Measurements from ENCODE around the gene MAGEA8. TPM values are rescaled to one million over a fixed set of nuclear protein-coding genes. Genes with fewer than 3 reads are reported as not detected.

Gene MAGEA8
- total RNA-seq, 1 donor from 2014 or later, result not detected

DNA sequence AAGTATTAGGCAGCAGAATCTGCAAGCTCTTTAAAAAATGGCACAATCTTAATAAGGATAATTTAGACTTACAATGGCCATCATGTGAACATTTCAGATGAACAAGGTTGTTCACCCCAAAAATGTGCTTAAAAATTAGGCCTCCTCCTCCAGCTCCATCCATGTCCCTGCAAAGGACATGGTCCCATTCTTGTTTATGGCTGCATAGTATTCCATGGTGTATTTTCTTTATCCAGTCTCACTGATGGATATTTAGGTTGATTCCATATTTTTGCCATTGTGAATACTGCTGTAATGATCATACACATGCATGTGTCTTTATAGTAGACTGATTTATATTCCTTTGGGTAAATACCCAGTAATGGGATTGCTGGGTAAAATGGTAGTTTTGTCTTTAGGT, 29.1 kb upstream of the MAGEA8 start:
- Mint-ChIP-seq H3K27me3 (ENCODE audit: unreplicated experiment) (no peaks in the 10 kb centered on the region), H3K36me3 (ENCODE audit: low read depth, unreplicated experiment) (no peaks in the 10 kb centered on the region), H3K4me3 (ENCODE audit: unreplicated experiment) (no peak overlapping the region), H3K27ac (ENCODE audit: unreplicated experiment) (no peak overlapping the region), H3K4me1 (ENCODE audit: unreplicated experiment) (no peaks in the 10 kb centered on the region), H3K9me3 (ENCODE audit: unreplicated experiment) (no peaks in the 10 kb centered on the region)
- TF ChIP-seq, protein P1, sequence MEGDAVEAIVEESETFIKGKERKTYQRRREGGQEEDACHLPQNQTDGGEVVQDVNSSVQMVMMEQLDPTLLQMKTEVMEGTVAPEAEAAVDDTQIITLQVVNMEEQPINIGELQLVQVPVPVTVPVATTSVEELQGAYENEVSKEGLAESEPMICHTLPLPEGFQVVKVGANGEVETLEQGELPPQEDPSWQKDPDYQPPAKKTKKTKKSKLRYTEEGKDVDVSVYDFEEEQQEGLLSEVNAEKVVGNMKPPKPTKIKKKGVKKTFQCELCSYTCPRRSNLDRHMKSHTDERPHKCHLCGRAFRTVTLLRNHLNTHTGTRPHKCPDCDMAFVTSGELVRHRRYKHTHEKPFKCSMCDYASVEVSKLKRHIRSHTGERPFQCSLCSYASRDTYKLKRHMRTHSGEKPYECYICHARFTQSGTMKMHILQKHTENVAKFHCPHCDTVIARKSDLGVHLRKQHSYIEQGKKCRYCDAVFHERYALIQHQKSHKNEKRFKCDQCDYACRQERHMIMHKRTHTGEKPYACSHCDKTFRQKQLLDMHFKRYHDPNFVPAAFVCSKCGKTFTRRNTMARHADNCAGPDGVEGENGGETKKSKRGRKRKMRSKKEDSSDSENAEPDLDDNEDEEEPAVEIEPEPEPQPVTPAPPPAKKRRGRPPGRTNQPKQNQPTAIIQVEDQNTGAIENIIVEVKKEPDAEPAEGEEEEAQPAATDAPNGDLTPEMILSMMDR (IDR thresholded peaks at IDR 0.05; ENCODE audit: unreplicated experiment), result no peak
- no peak for DNase-seq (ENCODE audit: low spot score)

DNA sequence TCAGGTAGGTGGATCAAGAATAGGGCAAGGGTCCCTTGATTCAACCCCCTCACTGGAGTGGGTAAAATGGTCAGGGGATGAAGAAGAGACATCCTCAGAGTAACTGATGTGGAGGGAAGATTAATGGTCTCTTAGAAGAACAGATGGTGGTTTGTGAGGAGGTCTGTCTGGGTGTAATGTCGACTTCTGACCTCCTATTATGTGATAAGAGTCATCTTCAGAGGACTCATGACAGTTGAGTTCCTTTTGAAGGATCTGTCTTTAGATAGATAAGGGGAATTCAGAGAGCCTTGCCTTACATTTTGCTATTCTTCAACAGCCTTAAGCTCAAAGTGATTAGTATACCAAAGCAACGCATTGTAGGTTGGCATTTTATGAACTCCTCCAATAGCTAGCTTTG, 27.1 kb upstream of the MAGEA8 start:
- TF ChIP-seq, protein P1 (IDR thresholded peaks at IDR 0.05; ENCODE audit: unreplicated experiment), result no peak
- DNase-seq (ENCODE audit: low spot score), result no peak
- H3K9me3 Mint-ChIP-seq (ENCODE audit: unreplicated experiment), result no peaks in the 10 kb centered on the region
- no peaks in the 10 kb centered on the region for H3K27me3 Mint-ChIP-seq (ENCODE audit: unreplicated experiment)
- no peak overlapping the region for H3K4me3 Mint-ChIP-seq (ENCODE audit: unreplicated experiment)
- no peaks in the 10 kb centered on the region for H3K4me1 Mint-ChIP-seq (ENCODE audit: unreplicated experiment)
- no peaks in the 10 kb centered on the region for H3K36me3 Mint-ChIP-seq (ENCODE audit: low read depth, unreplicated experiment)
- H3K27ac Mint-ChIP-seq (ENCODE audit: unreplicated experiment), result no peak overlapping the region

- no peaks in the 10 kb centered on the region for H3K9me3 Mint-ChIP-seq (ENCODE audit: unreplicated experiment)
These were observed 22.4 kb upstream of the MAGEA8 start for GRCh38 chrX:149858592-149858991.

DNA sequence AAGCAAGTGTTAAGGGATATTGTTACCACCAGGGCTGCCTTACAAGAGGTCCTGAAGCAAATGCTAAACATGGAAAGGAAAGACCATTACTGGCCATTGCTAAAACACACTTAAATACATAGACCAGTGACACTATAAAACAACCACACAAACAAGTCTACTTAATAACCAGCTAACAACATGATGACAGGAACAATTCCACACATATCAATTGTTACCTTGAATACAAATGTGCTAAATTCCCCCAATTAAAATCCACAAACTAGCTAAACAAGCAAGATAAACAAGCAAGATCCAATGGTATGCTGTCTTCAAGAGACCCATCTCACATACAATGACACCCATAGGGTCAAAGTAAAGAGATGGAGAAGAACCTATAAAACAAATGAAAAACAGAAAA, 20.5 kb upstream of the MAGEA8 start:
- Mint-ChIP-seq H3K27me3 (ENCODE audit: unreplicated experiment) (no peaks in the 10 kb centered on the region), H3K36me3 (ENCODE audit: low read depth, unreplicated experiment) (peaks cover 4% of the 10 kb centered on the region), H3K27ac (ENCODE audit: unreplicated experiment) (no peak overlapping the region), H3K4me3 (ENCODE audit: unreplicated experiment) (no peak overlapping the region), H3K9me3 (ENCODE audit: unreplicated experiment) (no peaks in the 10 kb centered on the region), H3K4me1 (ENCODE audit: unreplicated experiment) (no peaks in the 10 kb centered on the region)
- DNase-seq (ENCODE audit: low spot score), result no peak
- TF ChIP-seq, protein P1 (IDR thresholded peaks at IDR 0.05; ENCODE audit: unreplicated experiment), result no peak

More at GRCh38 chrX:149858592-149858991, 22.4 kb upstream of the MAGEA8 start:
- Mint-ChIP-seq H3K36me3 (ENCODE audit: low read depth, unreplicated experiment) (peaks cover 4% of the 10 kb centered on the region), H3K27me3 (ENCODE audit: unreplicated experiment) (no peaks in the 10 kb centered on the region), H3K4me3 (ENCODE audit: unreplicated experiment) (no peak overlapping the region), H3K27ac (ENCODE audit: unreplicated experiment) (no peak overlapping the region), H3K4me1 (ENCODE audit: unreplicated experiment) (no peaks in the 10 kb centered on the region)
- DNase-seq (ENCODE audit: low spot score), result no peak
- TF ChIP-seq, protein P1 (IDR thresholded peaks at IDR 0.05; ENCODE audit: unreplicated experiment), result no peak

GRCh38 chrX:149865390-149865789, 15.6 kb upstream of the MAGEA8 start:
- Mint-ChIP-seq H3K27me3 (ENCODE audit: unreplicated experiment) (no peaks in the 10 kb centered on the region), H3K4me3 (ENCODE audit: unreplicated experiment) (no peak overlapping the region), H3K27ac (ENCODE audit: unreplicated experiment) (no peak overlapping the region), H3K36me3 (ENCODE audit: low read depth, unreplicated experiment) (no peaks in the 10 kb centered on the region), H3K9me3 (ENCODE audit: unreplicated experiment) (no peaks in the 10 kb centered on the region), H3K4me1 (ENCODE audit: unreplicated experiment) (peaks cover 2% of the 10 kb centered on the region)
- TF ChIP-seq, protein P1 (IDR thresholded peaks at IDR 0.05; ENCODE audit: unreplicated experiment), result no peak
- DNase-seq (ENCODE audit: low spot score), result no peak

Measured in endothelial cell (in vitro differentiated cells).